HepG2 (cell line): ENCODE data around the gene CBY1. TPM values are rescaled to one million over a fixed set of nuclear protein-coding genes. Genes with fewer than 3 reads are reported as not detected.

ENCODE experiments used
- ATAC-seq: fragments of 200-7000 bp; cut with Tn5 transposase; 3 replicates; pipeline ENCODE4 v1.9.1; 2020; ENCODE audit warnings: mild to moderate bottlenecking, moderate library complexity
- BruUV-seq: library from RNA; stranded (reverse); fragments of 400-500 nt; replicated peaks from 2 replicates; lab custom pipeline; 2021; lab: Mats Ljungman, UMichigan
- CTCF ChIA-PET: fragments of 300-600 bp; formaldehyde crosslinking; extraction: SDS; loops from one replicate; lab custom pipeline; 2021; ENCODE audit warnings: low total read pairs, inconsistent platforms, low intra/inter-chr PET ratio; lab: Yijun Ruan, JAX
- POLR2A ChIA-PET: fragments of 350-600 bp; sonication (Branson Sonifier 250); formaldehyde crosslinking; loops from one replicate; lab custom pipeline; 2020; ENCODE audit warnings: antibody characterized with exemption, inconsistent platforms; lab: Yijun Ruan, JAX
- DNase-seq: peaks from one replicate; pipeline ENCODE4 v3.0.0-alpha.2; 2015; ENCODE audit warnings: low spot score
- FAIRE-seq: peaks from 3 replicates; lab custom pipeline; 2011; peaks lifted over from hg19 to GRCh38; lab: Jason Lieb, UNC
- H2AFZ ChIP-seq: one replicate; pipeline ENCODE4 v1.6.1; 2011; ENCODE audit warnings: low read length, inconsistent platforms
- H3K27ac ChIP-seq: fragments of 300-600 bp; 3 replicates; pipeline ENCODE4 v1.8.0; 2011; ENCODE audit warnings: mixed run types, mild to moderate bottlenecking, mixed read lengths, low read length, inconsistent platforms; ENCODE audit not compliant: insufficient read depth; ENCODE audit errors: extremely low read length
- H3K27me3 ChIP-seq, 2 experiments: fragments of 200-600 bp in 1 of 2; 2 replicates in 1 of 2; 3 replicates in 1 of 2; pipeline versions ENCODE4 v1.6.0 to v1.8.0; 2011; ENCODE audit warnings: low read length in 2 of 2, mild to moderate bottlenecking in 2 of 2, moderate library complexity in 2 of 2, inconsistent platforms in 1 of 2; ENCODE audit not compliant: insufficient read depth in 2 of 2, control insufficient read depth in 1 of 2
- H3K36me3 ChIP-seq, 2 experiments: fragments of 200-600 bp in 1 of 2; replicated peaks in 1 of 2; 2 replicates in 1 of 2; 3 replicates in 1 of 2; pipeline versions ENCODE4 v1.5.1 to v1.8.0; 2011; ENCODE audit warnings: low read length in 2 of 2, inconsistent platforms in 1 of 2; ENCODE audit not compliant: insufficient read depth in 2 of 2, control insufficient read depth in 1 of 2
- H3K4me1 ChIP-seq: 2 replicates; pipeline ENCODE4 v1.5.1; 2012; ENCODE audit warnings: low read length, inconsistent platforms; ENCODE audit not compliant: insufficient read depth
- H3K4me2 ChIP-seq: 2 replicates; pipeline ENCODE4 v1.6.0; 2011; ENCODE audit warnings: low read depth, low read length, inconsistent platforms
- H3K4me3 ChIP-seq, 3 experiments: fragments of 200-600 bp in 1 of 3; sonication (generic), shearing (Covaris generic) in 1 of 3; replicated peaks in 1 of 3; 2 replicates each; pipeline ENCODE4 v1.5.1; 2011 to 2016; ENCODE audit warnings: low read length in 3 of 3, inconsistent platforms in 2 of 3, low read depth in 2 of 3, mild to moderate bottlenecking in 2 of 3, control low read depth in 1 of 3, mixed read lengths in 1 of 3; ENCODE audit not compliant: insufficient read depth in 1 of 3
- H3K79me2 ChIP-seq: one replicate; pipeline ENCODE4 v1.6.1; 2011; ENCODE audit warnings: low read length, inconsistent platforms; ENCODE audit not compliant: insufficient read depth
- H3K9ac ChIP-seq: 2 replicates; pipeline ENCODE4 v1.6.0; 2011; ENCODE audit warnings: mild to moderate bottlenecking, low read depth, low read length, inconsistent platforms; ENCODE audit not compliant: insufficient read depth
- H3K9me3 ChIP-seq: 2 replicates; pipeline ENCODE4 v1.5.1; 2012; ENCODE audit warnings: mild to moderate bottlenecking, low read length
- H4K20me1 ChIP-seq: 2 replicates; pipeline ENCODE4 v1.6.0; 2011; ENCODE audit warnings: inconsistent platforms, mild to moderate bottlenecking, low read length, moderate library complexity; ENCODE audit not compliant: insufficient read depth
- CC2D1A ChIP-seq: sonication (generic); formaldehyde crosslinking; IDR thresholded peaks from 2 replicates; pipeline ENCODE4 v1.8.1; 2023; ENCODE audit warnings: mild to moderate bottlenecking, missing genetic modification reagents
- CREB1 ChIP-seq, 2 experiments: fragments of 450-650 bp in 1 of 2; IDR thresholded peaks; 2 replicates each; pipeline ENCODE4 v1.6.1; 2016 to 2017; ENCODE audit warnings: control low read depth in 1 of 2, mild to moderate bottlenecking in 1 of 2, missing compliant biosample characterization in 1 of 2, missing genetic modification characterization in 1 of 2
- GZF1 ChIP-seq: sonication (generic); formaldehyde crosslinking; IDR thresholded peaks from 2 replicates; pipeline ENCODE4 v1.5.1; 2020; ENCODE audit warnings: mild to moderate bottlenecking, missing genetic modification reagents
- HOXA3 ChIP-seq: sonication (generic); formaldehyde crosslinking; IDR thresholded peaks from 2 replicates; pipeline ENCODE4 v1.5.0; 2020; ENCODE audit warnings: missing genetic modification reagents
- ISX ChIP-seq: sonication (generic); formaldehyde crosslinking; conservative IDR thresholded peaks from 2 replicates; pipeline ENCODE4 v1.5.0; 2020; ENCODE audit warnings: missing genetic modification reagents
- JUNB ChIP-seq: sonication (generic); formaldehyde crosslinking; IDR thresholded peaks from 2 replicates; pipeline ENCODE4 v1.8.0; 2022; ENCODE audit warnings: missing genetic modification reagents, mild to moderate bottlenecking, borderline replicate concordance
- MBNL3 ChIP-seq: fragments of 250-450 bp; sonication (Bioruptor Pico); conservative IDR thresholded peaks from 2 replicates; pipeline ENCODE4 v1.8.0; 2022; ENCODE audit warnings: mild to moderate bottlenecking, inconsistent platforms
- NFATC3 ChIP-seq: sonication (generic); formaldehyde crosslinking; IDR thresholded peaks from 2 replicates; pipeline ENCODE4 v1.5.1; 2020; ENCODE audit warnings: mild to moderate bottlenecking, missing genetic modification reagents
- RORA ChIP-seq: sonication (generic); formaldehyde crosslinking; IDR thresholded peaks from 2 replicates; pipeline ENCODE4 v1.5.0; 2020; ENCODE audit warnings: mild to moderate bottlenecking, missing genetic modification reagents, moderate library complexity
- SAP130 ChIP-seq: IDR thresholded peaks from 2 replicates; pipeline ENCODE4 v1.6.1; 2016; ENCODE audit warnings: low read depth
- SOX6 ChIP-seq, 2 experiments: fragments of 450-650 bp in 1 of 2; sonication (generic) in 1 of 2; formaldehyde crosslinking in 1 of 2; IDR thresholded peaks; 2 replicates each; pipeline versions ENCODE4 v1.4.0 to v1.6.1; 2017 to 2020; ENCODE audit warnings: antibody characterized with exemption in 1 of 2, mild to moderate bottlenecking in 1 of 2, missing genetic modification reagents in 1 of 2
- TCF7 ChIP-seq: sonication (generic); IDR thresholded peaks from 2 replicates; pipeline ENCODE4 v1.6.1; 2016; ENCODE audit warnings: antibody characterized with exemption, low read depth
- TCF7L2 ChIP-seq: IDR thresholded peaks from 2 replicates; pipeline ENCODE4 v1.6.1; 2011; ENCODE audit warnings: mild to moderate bottlenecking, low read depth, low read length, moderate library complexity
- YEATS2 ChIP-seq: sonication (generic); formaldehyde crosslinking; IDR thresholded peaks from 2 replicates; pipeline ENCODE4 v1.4.0; 2020; ENCODE audit warnings: missing genetic modification reagents, borderline replicate concordance
- ZFX ChIP-seq: sonication (generic); formaldehyde crosslinking; IDR thresholded peaks from 2 replicates; pipeline ENCODE4 v1.4.0; 2020; ENCODE audit warnings: mild to moderate bottlenecking, low read depth, missing genetic modification reagents, moderate library complexity
- ZNF124 ChIP-seq: sonication (generic); formaldehyde crosslinking; IDR thresholded peaks from 2 replicates; pipeline ENCODE4 v1.4.0; 2020; ENCODE audit warnings: missing genetic modification reagents
- ZNF768 ChIP-seq: sonication (generic); formaldehyde crosslinking; IDR thresholded peaks from 2 replicates; pipeline ENCODE4 v1.4.0; 2020; ENCODE audit warnings: missing genetic modification reagents
- WGBS: methylation state at CpG from one replicate; pipeline ENCODE4 v1.1.6; 2017; ENCODE audit warnings: low lambda C conversion rate; 5-methylcytosine and 5-hydroxymethylcytosine counted together
- in situ Hi-C: cut with HindIII; loops from 2 replicates; pipeline ENCODE4 v1.10.0; 2017; ENCODE audit warnings: low pct_unique_long_range_greater_than_20kb; ENCODE audit not compliant: extremely low pct_ligation_motif_present
- intact Hi-C: fragments of 100-400 bp; cut with micrococcal nuclease; formaldehyde crosslinking; loops from one replicate; pipeline ENCODE4 v1.10.0; 2022; ENCODE audit not compliant: unreplicated experiment
- polyA plus RNA-seq, 8 experiments: library from polyadenylated mRNA; depleted of rRNA in 3 of 8; stranded (reverse) in 7 of 8; unstranded in 1 of 8; fragments of >200 nt; fragmentation: Illumina TruSeq in 4 of 8; extraction: Trizol in 4 of 8; gene quantifications; 2 replicates each; pipeline versions ENCODE4 v1.2.1 to v1.2.3, GENCODE V29; 2011 to 2016; ENCODE audit warnings: low read depth in 4 of 8, missing spikeins in 1 of 8, mixed read lengths in 1 of 8; ENCODE audit not compliant: insufficient read depth in 1 of 8
- total RNA-seq, 5 experiments: library from RNA; depleted of rRNA; stranded (reverse); fragments of >200 nt; fragmentation: Illumina TruSeq; extraction: Trizol; gene quantifications; 2 replicates each; pipeline ENCODE4 v1.2.3, GENCODE V29; 2016; ENCODE audit warnings: low read depth in 1 of 5
- TF ChIP-seq, protein P1 (sequence below): sonication (generic); formaldehyde crosslinking; IDR thresholded peaks from 2 replicates; pipeline ENCODE4 v1.9.0; 2021; ENCODE audit warnings: missing genetic modification reagents, borderline replicate concordance
- TF ChIP-seq, protein P2 (sequence below): IDR thresholded peaks from 2 replicates; pipeline ENCODE4 v1.6.1; 2016; ENCODE audit warnings: mild to moderate bottlenecking
- TF ChIP-seq, protein P3 (sequence below): sonication (generic); formaldehyde crosslinking; IDR thresholded peaks from 2 replicates; pipeline ENCODE4 v1.5.0; 2020; ENCODE audit warnings: missing genetic modification reagents

CBY1 gene
- total and polyA plus RNA-seq, 2 of the 13 experiments (the other 11 are each of a cell fraction or from before 2014, with no cell fraction given): 19.7 to 20.3 TPM

DNA sequence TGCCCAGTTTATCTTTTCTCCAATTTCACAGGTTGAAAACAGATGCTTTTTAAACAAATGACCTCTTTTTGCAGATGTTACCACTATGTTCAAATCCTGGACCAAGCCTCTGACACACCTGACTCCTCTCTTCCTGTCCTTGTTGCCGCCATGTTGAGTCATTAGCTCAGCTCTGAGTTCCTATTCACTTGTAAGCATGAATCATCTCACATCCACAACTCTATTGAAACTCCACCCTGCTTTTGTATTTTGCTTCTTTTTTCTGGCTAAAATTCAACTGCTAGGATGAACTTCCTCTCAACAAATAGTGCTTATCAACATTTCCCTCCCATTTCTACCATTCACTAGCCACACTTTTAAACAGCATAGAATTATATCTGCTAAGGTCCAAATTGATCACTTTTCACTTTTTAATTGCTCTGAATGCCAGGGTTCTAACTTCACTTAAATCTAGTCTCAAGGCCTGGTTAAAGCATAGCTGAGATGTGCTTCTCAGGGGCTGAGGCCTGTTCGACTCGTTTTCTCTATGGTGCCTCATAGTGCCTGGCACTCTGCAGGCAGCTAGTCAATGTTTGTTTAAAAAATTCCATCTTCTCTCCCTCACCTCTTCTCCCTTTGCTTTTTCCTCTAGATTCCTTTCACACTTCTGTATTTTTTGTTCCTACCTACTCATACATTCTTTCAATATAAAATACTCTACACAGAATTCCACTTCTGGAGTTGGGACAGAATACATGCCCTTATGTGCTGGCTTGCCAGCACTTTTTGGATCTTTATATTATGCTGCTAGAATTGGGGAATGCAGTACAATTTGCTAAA lies 40.4 kb downstream of the CBY1 start:
- FAIRE-seq (no peak), ATAC-seq (peak; percentile 64), DNase-seq (peak; percentile 64)
- WGBS: 29% methylated on average over 3 of the region's 3 CpGs
- intact Hi-C loops (no loop called here), in situ Hi-C loops (no loop called here)
- peak overlapping the region; percentile 76 for H3K4me2 ChIP-seq
- peaks cover 59% of the 10 kb centered on the region for H3K79me2 ChIP-seq
- BruUV-seq: no TSS peak
- peaks cover 70% of the 10 kb centered on the region for H3K4me1 ChIP-seq
- H4K20me1 ChIP-seq: peaks cover 5% of the 10 kb centered on the region; the same call in 1 of the 2 replicates
- H2AFZ ChIP-seq: no peak overlapping the region
- H3K9me3 ChIP-seq: no peaks in the 10 kb centered on the region
- H3K27me3 ChIP-seq: no peaks in the 10 kb centered on the region; a peak in 1 of 5 replicates
- peak overlapping the region; percentile 46 for H3K9ac ChIP-seq
- H3K4me3 ChIP-seq: peak overlapping the region; percentile 53 to 98 (median 77)
- ChIA-PET POLR2A (interaction anchor here (0.6 to 9.9 kb wide), 6 partner anchors 9 to 623 kb away, joined by 3 to 102 read pairs (median 4); partner anchors contain the start of genes GTPBP1, RPL3 and TOMM22), CTCF (no interaction called here)
- peak overlapping the region; percentile 62 for H3K27ac ChIP-seq
- H3K36me3 ChIP-seq: no peaks in the 10 kb centered on the region; a peak in 1 of 5 replicates
- TF ChIP-seq SOX6 (IDR thresholded peaks at IDR 0.05) (no peak), SOX6 (CRISPR knock-in tag; IDR thresholded peaks at IDR 0.05) (0 out of 2 replicates have a peak, but pooled peaks have one; percentile 14), JUNB (no peak), GZF1 (CRISPR knock-in tag) (no peak), ZNF768 (no peak), RORA (no peak), CREB1 (IDR thresholded peaks at IDR 0.05) (no peak), CREB1 (CRISPR knock-in tag; IDR thresholded peaks at IDR 0.05) (peak; percentile 43), SAP130 (CRISPR knock-in tag) (peak; percentile 51; the same call in 1 of the 2 replicates), ISX (CRISPR knock-in tag) (no peak), YEATS2 (peak; percentile 35; the same call in 1 of the 2 replicates), MBNL3 (CRISPR knock-in tag) (no peak), ZFX (CRISPR knock-in tag) (peak; percentile 73), TCF7L2 (no peak), HOXA3 (CRISPR knock-in tag) (no peak), NFATC3 (no peak), CC2D1A (no peak), TCF7 (no peak; the same call in 1 of the 2 replicates), ZNF124 (CRISPR knock-in tag) (no peak)
- TF ChIP-seq, protein P1, sequence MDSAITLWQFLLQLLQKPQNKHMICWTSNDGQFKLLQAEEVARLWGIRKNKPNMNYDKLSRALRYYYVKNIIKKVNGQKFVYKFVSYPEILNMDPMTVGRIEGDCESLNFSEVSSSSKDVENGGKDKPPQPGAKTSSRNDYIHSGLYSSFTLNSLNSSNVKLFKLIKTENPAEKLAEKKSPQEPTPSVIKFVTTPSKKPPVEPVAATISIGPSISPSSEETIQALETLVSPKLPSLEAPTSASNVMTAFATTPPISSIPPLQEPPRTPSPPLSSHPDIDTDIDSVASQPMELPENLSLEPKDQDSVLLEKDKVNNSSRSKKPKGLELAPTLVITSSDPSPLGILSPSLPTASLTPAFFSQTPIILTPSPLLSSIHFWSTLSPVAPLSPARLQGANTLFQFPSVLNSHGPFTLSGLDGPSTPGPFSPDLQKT (CRISPR knock-in tag): no peak
- TF ChIP-seq, protein P2, sequence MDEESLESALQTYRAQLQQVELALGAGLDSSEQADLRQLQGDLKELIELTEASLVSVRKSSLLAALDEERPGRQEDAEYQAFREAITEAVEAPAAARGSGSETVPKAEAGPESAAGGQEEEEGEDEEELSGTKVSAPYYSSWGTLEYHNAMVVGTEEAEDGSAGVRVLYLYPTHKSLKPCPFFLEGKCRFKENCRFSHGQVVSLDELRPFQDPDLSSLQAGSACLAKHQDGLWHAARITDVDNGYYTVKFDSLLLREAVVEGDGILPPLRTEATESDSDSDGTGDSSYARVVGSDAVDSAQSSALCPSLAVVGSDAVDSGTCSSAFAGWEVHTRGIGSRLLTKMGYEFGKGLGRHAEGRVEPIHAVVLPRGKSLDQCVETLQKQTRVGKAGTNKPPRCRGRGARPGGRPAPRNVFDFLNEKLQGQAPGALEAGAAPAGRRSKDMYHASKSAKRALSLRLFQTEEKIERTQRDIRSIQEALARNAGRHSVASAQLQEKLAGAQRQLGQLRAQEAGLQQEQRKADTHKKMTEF: 0 out of 2 replicates have a peak, but pooled peaks have one; percentile 7
- TF ChIP-seq, protein P3, sequence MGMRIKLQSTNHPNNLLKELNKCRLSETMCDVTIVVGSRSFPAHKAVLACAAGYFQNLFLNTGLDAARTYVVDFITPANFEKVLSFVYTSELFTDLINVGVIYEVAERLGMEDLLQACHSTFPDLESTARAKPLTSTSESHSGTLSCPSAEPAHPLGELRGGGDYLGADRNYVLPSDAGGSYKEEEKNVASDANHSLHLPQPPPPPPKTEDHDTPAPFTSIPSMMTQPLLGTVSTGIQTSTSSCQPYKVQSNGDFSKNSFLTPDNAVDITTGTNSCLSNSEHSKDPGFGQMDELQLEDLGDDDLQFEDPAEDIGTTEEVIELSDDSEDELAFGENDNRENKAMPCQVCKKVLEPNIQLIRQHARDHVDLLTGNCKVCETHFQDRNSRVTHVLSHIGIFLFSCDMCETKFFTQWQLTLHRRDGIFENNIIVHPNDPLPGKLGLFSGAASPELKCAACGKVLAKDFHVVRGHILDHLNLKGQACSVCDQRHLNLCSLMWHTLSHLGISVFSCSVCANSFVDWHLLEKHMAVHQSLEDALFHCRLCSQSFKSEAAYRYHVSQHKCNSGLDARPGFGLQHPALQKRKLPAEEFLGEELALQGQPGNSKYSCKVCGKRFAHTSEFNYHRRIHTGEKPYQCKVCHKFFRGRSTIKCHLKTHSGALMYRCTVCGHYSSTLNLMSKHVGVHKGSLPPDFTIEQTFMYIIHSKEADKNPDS (CRISPR knock-in tag): no peak
